Measurements from ENCODE around the gene CACNB2. TPM values are rescaled to one million over a fixed set of nuclear protein-coding genes. Genes with fewer than 3 reads are reported as not detected.

CACNB2 gene
- total and polyA plus RNA-seq, 4 donors: 0.38 to 3.1 (median 0.83) TPM

- H3K9me3 ChIP-seq (ENCODE audit: control insufficient read depth in 4 of 4, low read length in 3 of 4): no peaks in the 10 kb centered on the region
- 35% methylated on average over 2 of the region's 2 CpGs for WGBS
- no peak overlapping the region for H3K4me3 ChIP-seq (ENCODE audit: low read depth in 1 of 3, low read length in 3 of 3)
- H3K27me3 ChIP-seq (ENCODE audit: control insufficient read depth in 4 of 4, insufficient read depth in 4 of 4, low read length in 3 of 4): peaks cover 0 to 11% (median 5%) of the 10 kb centered on the region in 4 donors
- no peaks in the 10 kb centered on the region for H3K4me1 ChIP-seq (ENCODE audit: control insufficient read depth in 4 of 4, insufficient read depth in 4 of 4, low read length in 3 of 4)
- TF ChIP-seq, protein P1, sequence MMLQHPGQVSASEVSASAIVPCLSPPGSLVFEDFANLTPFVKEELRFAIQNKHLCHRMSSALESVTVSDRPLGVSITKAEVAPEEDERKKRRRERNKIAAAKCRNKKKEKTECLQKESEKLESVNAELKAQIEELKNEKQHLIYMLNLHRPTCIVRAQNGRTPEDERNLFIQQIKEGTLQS (IDR thresholded peaks at IDR 0.05): no peak
- TF ChIP-seq, protein P2, sequence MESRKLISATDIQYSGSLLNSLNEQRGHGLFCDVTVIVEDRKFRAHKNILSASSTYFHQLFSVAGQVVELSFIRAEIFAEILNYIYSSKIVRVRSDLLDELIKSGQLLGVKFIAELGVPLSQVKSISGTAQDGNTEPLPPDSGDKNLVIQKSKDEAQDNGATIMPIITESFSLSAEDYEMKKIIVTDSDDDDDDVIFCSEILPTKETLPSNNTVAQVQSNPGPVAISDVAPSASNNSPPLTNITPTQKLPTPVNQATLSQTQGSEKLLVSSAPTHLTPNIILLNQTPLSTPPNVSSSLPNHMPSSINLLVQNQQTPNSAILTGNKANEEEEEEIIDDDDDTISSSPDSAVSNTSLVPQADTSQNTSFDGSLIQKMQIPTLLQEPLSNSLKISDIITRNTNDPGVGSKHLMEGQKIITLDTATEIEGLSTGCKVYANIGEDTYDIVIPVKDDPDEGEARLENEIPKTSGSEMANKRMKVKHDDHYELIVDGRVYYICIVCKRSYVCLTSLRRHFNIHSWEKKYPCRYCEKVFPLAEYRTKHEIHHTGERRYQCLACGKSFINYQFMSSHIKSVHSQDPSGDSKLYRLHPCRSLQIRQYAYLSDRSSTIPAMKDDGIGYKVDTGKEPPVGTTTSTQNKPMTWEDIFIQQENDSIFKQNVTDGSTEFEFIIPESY (IDR thresholded peaks at IDR 0.05): no peak
- TF ChIP-seq FOXA2 (IDR thresholded peaks at IDR 0.05): no peak
- TF ChIP-seq EGR1 (IDR thresholded peaks at IDR 0.05; ENCODE audit: low read depth in 2 of 2): no peak
- TF ChIP-seq GABPA (IDR thresholded peaks at IDR 0.05 in 1 of 2, conservative IDR thresholded peaks at IDR 0.05 in 1 of 2): no peak
- TF ChIP-seq HNF4G (IDR thresholded peaks at IDR 0.05): no peak
- TF ChIP-seq CTCF (IDR thresholded peaks at IDR 0.05; ENCODE audit: low read depth, low read length, missing input control): no peak
- no peak for TF ChIP-seq REST (IDR thresholded peaks at IDR 0.05)
- no peak for TF ChIP-seq JUND (IDR thresholded peaks at IDR 0.05)
- TF ChIP-seq RAD21 (IDR thresholded peaks at IDR 0.05): no peak
- no peak for TF ChIP-seq TAF1 (conservative IDR thresholded peaks at IDR 0.05)
- TF ChIP-seq NR2F2 (IDR thresholded peaks at IDR 0.05): no peak
- no peak for TF ChIP-seq FOXA1 (IDR thresholded peaks at IDR 0.05)
- TF ChIP-seq SP1 (IDR thresholded peaks at IDR 0.05): no peak
- TF ChIP-seq HNF4A (conservative IDR thresholded peaks at IDR 0.05): no peak
- TF ChIP-seq RXRA (IDR thresholded peaks at IDR 0.05): no peak
- TF ChIP-seq, protein P3, sequence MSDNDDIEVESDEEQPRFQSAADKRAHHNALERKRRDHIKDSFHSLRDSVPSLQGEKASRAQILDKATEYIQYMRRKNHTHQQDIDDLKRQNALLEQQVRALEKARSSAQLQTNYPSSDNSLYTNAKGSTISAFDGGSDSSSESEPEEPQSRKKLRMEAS (IDR thresholded peaks at IDR 0.05): no peak
- TF ChIP-seq YY1 (IDR thresholded peaks at IDR 0.05): no peak
- H3K27ac ChIP-seq (ENCODE audit: low read depth in 1 of 2, low read length in 2 of 2): no peak overlapping the region
- no peaks in the 10 kb centered on the region for H3K36me3 ChIP-seq (ENCODE audit: control insufficient read depth in 4 of 4, insufficient read depth in 3 of 4, low read depth in 1 of 4, low read length in 3 of 4)
- no peak overlapping the region for H3K9ac ChIP-seq (ENCODE audit: low read depth in 1 of 2, low read length in 2 of 2)
- DNase-seq (ENCODE audit: low spot score): no peak
These were observed 69.0 kb downstream of the CACNB2 start for GRCh38 chr10:18209241-18209640.

Data from liver (tissue), 9 donors.